HepG2 (cell line): ENCODE measurements around the gene RTL3. TPM values are rescaled to one million over a fixed set of nuclear protein-coding genes. Genes with fewer than 3 reads are reported as not detected.

Experiments used
- ATAC-seq: fragments of 200-7000 bp; cut with Tn5 transposase; 3 replicates; pipeline ENCODE4 v1.9.1; 2020; ENCODE audit warnings: mild to moderate bottlenecking, moderate library complexity
- BruUV-seq: library from RNA; stranded (reverse); fragments of 400-500 nt; replicated peaks from 2 replicates; lab custom pipeline; 2021; lab: Mats Ljungman, UMichigan
- CTCF ChIA-PET: fragments of 300-600 bp; formaldehyde crosslinking; extraction: SDS; loops from one replicate; lab custom pipeline; 2021; ENCODE audit warnings: low total read pairs, inconsistent platforms, low intra/inter-chr PET ratio; lab: Yijun Ruan, JAX
- POLR2A ChIA-PET: fragments of 350-600 bp; sonication (Branson Sonifier 250); formaldehyde crosslinking; loops from one replicate; lab custom pipeline; 2020; ENCODE audit warnings: antibody characterized with exemption, inconsistent platforms; lab: Yijun Ruan, JAX
- DNase-seq: peaks from one replicate; pipeline ENCODE4 v3.0.0-alpha.2; 2015; ENCODE audit warnings: low spot score
- FAIRE-seq: peaks from 3 replicates; lab custom pipeline; 2011; peaks lifted over from hg19 to GRCh38; lab: Jason Lieb, UNC
- H2AFZ ChIP-seq: one replicate; pipeline ENCODE4 v1.6.1; 2011; ENCODE audit warnings: low read length, inconsistent platforms
- H3K27ac ChIP-seq: fragments of 300-600 bp; 3 replicates; pipeline ENCODE4 v1.8.0; 2011; ENCODE audit warnings: mixed run types, mild to moderate bottlenecking, mixed read lengths, low read length, inconsistent platforms; ENCODE audit not compliant: insufficient read depth; ENCODE audit errors: extremely low read length
- H3K27me3 ChIP-seq, 2 experiments: fragments of 200-600 bp in 1 of 2; 2 replicates in 1 of 2; 3 replicates in 1 of 2; pipeline versions ENCODE4 v1.6.0 to v1.8.0; 2011; ENCODE audit warnings: low read length in 2 of 2, mild to moderate bottlenecking in 2 of 2, moderate library complexity in 2 of 2, inconsistent platforms in 1 of 2; ENCODE audit not compliant: insufficient read depth in 2 of 2, control insufficient read depth in 1 of 2
- H3K36me3 ChIP-seq, 2 experiments: fragments of 200-600 bp in 1 of 2; replicated peaks in 1 of 2; 2 replicates in 1 of 2; 3 replicates in 1 of 2; pipeline versions ENCODE4 v1.5.1 to v1.8.0; 2011; ENCODE audit warnings: low read length in 2 of 2, inconsistent platforms in 1 of 2; ENCODE audit not compliant: insufficient read depth in 2 of 2, control insufficient read depth in 1 of 2
- H3K4me1 ChIP-seq: 2 replicates; pipeline ENCODE4 v1.5.1; 2012; ENCODE audit warnings: low read length, inconsistent platforms; ENCODE audit not compliant: insufficient read depth
- H3K4me2 ChIP-seq: 2 replicates; pipeline ENCODE4 v1.6.0; 2011; ENCODE audit warnings: low read depth, low read length, inconsistent platforms
- H3K4me3 ChIP-seq, 3 experiments: fragments of 200-600 bp in 1 of 3; sonication (generic), shearing (Covaris generic) in 1 of 3; replicated peaks in 1 of 3; 2 replicates each; pipeline ENCODE4 v1.5.1; 2011 to 2016; ENCODE audit warnings: low read length in 3 of 3, inconsistent platforms in 2 of 3, low read depth in 2 of 3, mild to moderate bottlenecking in 2 of 3, control low read depth in 1 of 3, mixed read lengths in 1 of 3; ENCODE audit not compliant: insufficient read depth in 1 of 3
- H3K79me2 ChIP-seq: one replicate; pipeline ENCODE4 v1.6.1; 2011; ENCODE audit warnings: low read length, inconsistent platforms; ENCODE audit not compliant: insufficient read depth
- H3K9ac ChIP-seq: 2 replicates; pipeline ENCODE4 v1.6.0; 2011; ENCODE audit warnings: mild to moderate bottlenecking, low read depth, low read length, inconsistent platforms; ENCODE audit not compliant: insufficient read depth
- H3K9me3 ChIP-seq: 2 replicates; pipeline ENCODE4 v1.5.1; 2012; ENCODE audit warnings: mild to moderate bottlenecking, low read length
- H4K20me1 ChIP-seq: 2 replicates; pipeline ENCODE4 v1.6.0; 2011; ENCODE audit warnings: inconsistent platforms, mild to moderate bottlenecking, low read length, moderate library complexity; ENCODE audit not compliant: insufficient read depth
- NONO ChIP-seq, 2 experiments: fragments of 450-650 bp in 1 of 2; sonication (generic) in 1 of 2; formaldehyde crosslinking in 1 of 2; IDR thresholded peaks in 1 of 2; conservative IDR thresholded peaks in 1 of 2; 2 replicates each; pipeline versions ENCODE4 v1.6.1 to v1.8.0; 2017 to 2022; ENCODE audit warnings: mild to moderate bottlenecking in 1 of 2, missing genetic modification reagents in 1 of 2, moderate library complexity in 1 of 2
- ZNF17 ChIP-seq: sonication (generic); formaldehyde crosslinking; IDR thresholded peaks from 2 replicates; pipeline ENCODE4 v1.5.0; 2020; ENCODE audit warnings: mild to moderate bottlenecking, missing genetic modification reagents
- ZNF558 ChIP-seq: sonication (generic); formaldehyde crosslinking; IDR thresholded peaks from 2 replicates; pipeline ENCODE4 v1.9.0; 2022; ENCODE audit warnings: mild to moderate bottlenecking, missing genetic modification reagents, borderline replicate concordance
- WGBS: methylation state at CpG from one replicate; pipeline ENCODE4 v1.1.6; 2017; ENCODE audit warnings: low lambda C conversion rate; 5-methylcytosine and 5-hydroxymethylcytosine counted together
- in situ Hi-C: cut with HindIII; loops from 2 replicates; pipeline ENCODE4 v1.10.0; 2017; ENCODE audit warnings: low pct_unique_long_range_greater_than_20kb; ENCODE audit not compliant: extremely low pct_ligation_motif_present
- intact Hi-C: fragments of 100-400 bp; cut with micrococcal nuclease; formaldehyde crosslinking; loops from one replicate; pipeline ENCODE4 v1.10.0; 2022; ENCODE audit not compliant: unreplicated experiment
- polyA plus RNA-seq, 8 experiments: library from polyadenylated mRNA; depleted of rRNA in 3 of 8; stranded (reverse) in 7 of 8; unstranded in 1 of 8; fragments of >200 nt; fragmentation: Illumina TruSeq in 4 of 8; extraction: Trizol in 4 of 8; gene quantifications; 2 replicates each; pipeline versions ENCODE4 v1.2.1 to v1.2.3, GENCODE V29; 2011 to 2016; ENCODE audit warnings: low read depth in 4 of 8, missing spikeins in 1 of 8, mixed read lengths in 1 of 8; ENCODE audit not compliant: insufficient read depth in 1 of 8
- total RNA-seq, 5 experiments: library from RNA; depleted of rRNA; stranded (reverse); fragments of >200 nt; fragmentation: Illumina TruSeq; extraction: Trizol; gene quantifications; 2 replicates each; pipeline ENCODE4 v1.2.3, GENCODE V29; 2016; ENCODE audit warnings: low read depth in 1 of 5
- TF ChIP-seq, protein P1 (sequence below): sonication (generic); formaldehyde crosslinking; IDR thresholded peaks from 2 replicates; pipeline ENCODE4 v1.5.1; 2020; ENCODE audit warnings: missing genetic modification reagents, mild to moderate bottlenecking, borderline replicate concordance
- TF ChIP-seq, protein P2 (sequence below): IDR thresholded peaks from 2 replicates; pipeline ENCODE4 v1.6.1; 2016; ENCODE audit warnings: mild to moderate bottlenecking, missing biosample characterization, missing genetic modification reagents
- TF ChIP-seq, protein P3 (sequence below): sonication (generic); formaldehyde crosslinking; IDR thresholded peaks from 2 replicates; pipeline ENCODE4 v1.8.1; 2022; ENCODE audit warnings: mild to moderate bottlenecking, missing genetic modification reagents
- TF ChIP-seq, protein P4 (sequence below), 2 experiments: fragments of 450-650 bp in 1 of 2; sonication (generic) in 1 of 2; formaldehyde crosslinking in 1 of 2; IDR thresholded peaks; 2 replicates each; pipeline versions ENCODE4 v1.6.1 to v1.8.0; 2016 to 2022; ENCODE audit warnings: antibody characterized with exemption in 1 of 2, mild to moderate bottlenecking in 1 of 2, missing genetic modification reagents in 1 of 2

RTL3 gene
- total and polyA plus RNA-seq, 2 of the 13 experiments (the other 11 are each of a cell fraction or from before 2014, with no cell fraction given): not detected

DNA sequence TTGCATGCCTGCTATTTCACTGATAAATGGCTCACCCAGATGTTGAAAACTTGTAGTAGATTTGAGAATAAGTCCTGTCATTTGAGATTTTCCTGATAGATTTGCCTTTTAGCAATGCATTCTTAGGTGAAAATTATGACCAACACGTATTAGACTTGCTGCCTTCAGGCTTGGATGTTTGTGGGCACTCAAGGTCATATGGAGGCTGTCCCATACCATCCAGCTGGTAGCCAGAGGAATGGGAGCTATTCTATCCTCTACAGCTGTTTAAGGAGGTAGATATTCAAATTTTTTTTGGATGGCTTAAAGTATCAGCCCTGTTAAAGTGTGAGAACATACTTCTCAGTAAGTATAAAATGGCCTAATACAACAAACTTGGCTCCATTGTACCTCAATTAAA lies 34.7 kb downstream of the RTL3 start:
- in situ Hi-C loops (no loop called here), intact Hi-C loops (no loop called here)
- Histone ChIP-seq H3K4me1 (no peaks in the 10 kb centered on the region), H3K27me3 (no peaks in the 10 kb centered on the region), H3K9me3 (no peaks in the 10 kb centered on the region), H3K36me3 (no peaks in the 10 kb centered on the region), H2AFZ (no peak overlapping the region), H3K4me2 (no peak overlapping the region), H3K4me3 (no peak overlapping the region), H3K79me2 (no peaks in the 10 kb centered on the region), H3K9ac (no peak overlapping the region), H3K27ac (no peak overlapping the region), H4K20me1 (no peaks in the 10 kb centered on the region)
- FAIRE-seq (no peak), ATAC-seq (no peak), DNase-seq (no peak)
- ChIA-PET CTCF (no interaction called here), POLR2A (no interaction called here)
- TF ChIP-seq NONO (IDR thresholded peaks at IDR 0.05): no peak
- no peak for TF ChIP-seq NONO (CRISPR knock-in tag; conservative IDR thresholded peaks at IDR 0.05)
- TF ChIP-seq, protein P1, sequence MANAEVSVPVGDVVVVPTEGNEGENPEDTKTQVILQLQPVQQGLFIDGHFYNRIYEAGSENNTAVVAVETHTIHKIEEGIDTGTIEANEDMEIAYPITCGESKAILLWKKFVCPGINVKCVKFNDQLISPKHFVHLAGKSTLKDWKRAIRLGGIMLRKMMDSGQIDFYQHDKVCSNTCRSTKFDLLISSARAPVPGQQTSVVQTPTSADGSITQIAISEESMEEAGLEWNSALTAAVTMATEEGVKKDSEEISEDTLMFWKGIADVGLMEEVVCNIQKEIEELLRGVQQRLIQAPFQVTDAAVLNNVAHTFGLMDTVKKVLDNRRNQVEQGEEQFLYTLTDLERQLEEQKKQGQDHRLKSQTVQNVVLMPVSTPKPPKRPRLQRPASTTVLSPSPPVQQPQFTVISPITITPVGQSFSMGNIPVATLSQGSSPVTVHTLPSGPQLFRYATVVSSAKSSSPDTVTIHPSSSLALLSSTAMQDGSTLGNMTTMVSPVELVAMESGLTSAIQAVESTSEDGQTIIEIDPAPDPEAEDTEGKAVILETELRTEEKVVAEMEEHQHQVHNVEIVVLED (CRISPR knock-in tag): no peak
- TF ChIP-seq, protein P2, sequence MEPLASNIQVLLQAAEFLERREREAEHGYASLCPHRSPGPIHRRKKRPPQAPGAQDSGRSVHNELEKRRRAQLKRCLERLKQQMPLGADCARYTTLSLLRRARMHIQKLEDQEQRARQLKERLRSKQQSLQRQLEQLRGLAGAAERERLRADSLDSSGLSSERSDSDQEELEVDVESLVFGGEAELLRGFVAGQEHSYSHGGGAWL: no peak
- TF ChIP-seq, protein P3, sequence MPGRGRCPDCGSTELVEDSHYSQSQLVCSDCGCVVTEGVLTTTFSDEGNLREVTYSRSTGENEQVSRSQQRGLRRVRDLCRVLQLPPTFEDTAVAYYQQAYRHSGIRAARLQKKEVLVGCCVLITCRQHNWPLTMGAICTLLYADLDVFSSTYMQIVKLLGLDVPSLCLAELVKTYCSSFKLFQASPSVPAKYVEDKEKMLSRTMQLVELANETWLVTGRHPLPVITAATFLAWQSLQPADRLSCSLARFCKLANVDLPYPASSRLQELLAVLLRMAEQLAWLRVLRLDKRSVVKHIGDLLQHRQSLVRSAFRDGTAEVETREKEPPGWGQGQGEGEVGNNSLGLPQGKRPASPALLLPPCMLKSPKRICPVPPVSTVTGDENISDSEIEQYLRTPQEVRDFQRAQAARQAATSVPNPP (CRISPR knock-in tag): no peak
- TF ChIP-seq ZNF558 (CRISPR knock-in tag): no peak
- TF ChIP-seq, protein P4, sequence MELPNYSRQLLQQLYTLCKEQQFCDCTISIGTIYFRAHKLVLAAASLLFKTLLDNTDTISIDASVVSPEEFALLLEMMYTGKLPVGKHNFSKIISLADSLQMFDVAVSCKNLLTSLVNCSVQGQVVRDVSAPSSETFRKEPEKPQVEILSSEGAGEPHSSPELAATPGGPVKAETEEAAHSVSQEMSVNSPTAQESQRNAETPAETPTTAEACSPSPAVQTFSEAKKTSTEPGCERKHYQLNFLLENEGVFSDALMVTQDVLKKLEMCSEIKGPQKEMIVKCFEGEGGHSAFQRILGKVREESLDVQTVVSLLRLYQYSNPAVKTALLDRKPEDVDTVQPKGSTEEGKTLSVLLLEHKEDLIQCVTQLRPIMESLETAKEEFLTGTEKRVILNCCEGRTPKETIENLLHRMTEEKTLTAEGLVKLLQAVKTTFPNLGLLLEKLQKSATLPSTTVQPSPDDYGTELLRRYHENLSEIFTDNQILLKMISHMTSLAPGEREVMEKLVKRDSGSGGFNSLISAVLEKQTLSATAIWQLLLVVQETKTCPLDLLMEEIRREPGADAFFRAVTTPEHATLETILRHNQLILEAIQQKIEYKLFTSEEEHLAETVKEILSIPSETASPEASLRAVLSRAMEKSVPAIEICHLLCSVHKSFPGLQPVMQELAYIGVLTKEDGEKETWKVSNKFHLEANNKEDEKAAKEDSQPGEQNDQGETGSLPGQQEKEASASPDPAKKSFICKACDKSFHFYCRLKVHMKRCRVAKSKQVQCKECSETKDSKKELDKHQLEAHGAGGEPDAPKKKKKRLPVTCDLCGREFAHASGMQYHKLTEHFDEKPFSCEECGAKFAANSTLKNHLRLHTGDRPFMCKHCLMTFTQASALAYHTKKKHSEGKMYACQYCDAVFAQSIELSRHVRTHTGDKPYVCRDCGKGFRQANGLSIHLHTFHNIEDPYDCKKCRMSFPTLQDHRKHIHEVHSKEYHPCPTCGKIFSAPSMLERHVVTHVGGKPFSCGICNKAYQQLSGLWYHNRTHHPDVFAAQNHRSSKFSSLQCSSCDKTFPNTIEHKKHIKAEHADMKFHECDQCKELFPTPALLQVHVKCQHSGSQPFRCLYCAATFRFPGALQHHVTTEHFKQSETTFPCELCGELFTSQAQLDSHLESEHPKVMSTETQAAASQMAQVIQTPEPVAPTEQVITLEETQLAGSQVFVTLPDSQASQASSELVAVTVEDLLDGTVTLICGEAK (IDR thresholded peaks at IDR 0.05): no peak
- TF ChIP-seq, protein P4 (CRISPR knock-in tag; IDR thresholded peaks at IDR 0.05): no peak
- no peak for TF ChIP-seq ZNF17 (CRISPR knock-in tag)
- no CpG with 5 or more reads among the region's 1 CpG for WGBS
- no TSS peak for BruUV-seq
